Panc1 (cell line): ENCODE measurements around the gene MTF2. TPM values are rescaled to one million over a fixed set of nuclear protein-coding genes. Genes with fewer than 3 reads are reported as not detected.

ENCODE experiments used
- ATAC-seq: fragments of 200-7000 bp; cut with Tn5 transposase; 2 replicates; pipeline ENCODE4 v1.9.1; 2020; ENCODE audit warnings: mild to moderate bottlenecking, moderate library complexity
- BruUV-seq: library from RNA; stranded (reverse); fragments of 400-500 nt; replicated peaks from 2 replicates; lab custom pipeline; 2021; lab: Mats Ljungman, UMichigan
- CTCF ChIA-PET: fragments of 300-600 bp; sonication (Branson Sonifier 250); formaldehyde crosslinking; loops from one replicate; lab custom pipeline; 2022; ENCODE audit warnings: antibody characterized with exemption; lab: Charles Lee
- POLR2A ChIA-PET: fragments of 300-600 bp; sonication (Branson Sonifier 250); formaldehyde crosslinking; loops from one replicate; lab custom pipeline; 2022; ENCODE audit warnings: antibody characterized with exemption; lab: Charles Lee
- DNase-seq: peaks from one replicate; pipeline ENCODE4 v3.0.0-alpha.2; 2010; ENCODE audit warnings: low read depth, low spot score
- H3K27ac ChIP-seq: 2 replicates; pipeline ENCODE4 v1.5.1; 2011; ENCODE audit warnings: mild to moderate bottlenecking, low read length, inconsistent platforms
- H3K27me3 ChIP-seq: fragments of 200-500 bp; sonication (Bioruptor generic); 2 replicates; pipeline ENCODE4 v1.6.0; 2014; ENCODE audit warnings: low read length, inconsistent platforms; ENCODE audit not compliant: control insufficient read depth, insufficient read depth
- H3K36me3 ChIP-seq: fragments of 200-500 bp; sonication (Bioruptor generic); 2 replicates; pipeline ENCODE4 v1.5.1; 2014; ENCODE audit warnings: inconsistent platforms, mild to moderate bottlenecking, low read length, moderate library complexity; ENCODE audit not compliant: control insufficient read depth, insufficient read depth
- H3K4me1 ChIP-seq: 2 replicates; pipeline ENCODE4 v1.5.1; 2011; ENCODE audit warnings: inconsistent platforms, mild to moderate bottlenecking, low read length, moderate library complexity; ENCODE audit not compliant: control insufficient read depth, insufficient read depth
- H3K4me3 ChIP-seq, 2 experiments: 2 replicates each; pipeline ENCODE4 v1.5.1; 2011 to 2012; ENCODE audit warnings: low read depth in 2 of 2, low read length in 2 of 2, mild to moderate bottlenecking in 2 of 2, inconsistent platforms in 1 of 2, moderate library complexity in 1 of 2
- H3K9me3 ChIP-seq: fragments of 200-500 bp; sonication (Bioruptor generic); 2 replicates; pipeline ENCODE4 v1.5.1; 2014; ENCODE audit warnings: low read depth, mild to moderate bottlenecking, inconsistent platforms, low read length, moderate library complexity; ENCODE audit not compliant: control insufficient read depth, insufficient read depth
- CTCF ChIP-seq: fragments of 450-650 bp; IDR thresholded peaks from 2 replicates; pipeline ENCODE4 v1.5.1; 2017; ENCODE audit warnings: mild to moderate bottlenecking
- POLR2AphosphoS5 ChIP-seq: IDR thresholded peaks from 2 replicates; pipeline ENCODE4 v1.6.1; 2012; ENCODE audit warnings: mild to moderate bottlenecking, low read depth, low read length, moderate library complexity
- SIN3A ChIP-seq: IDR thresholded peaks from 2 replicates; pipeline ENCODE4 v1.6.1; 2012; ENCODE audit warnings: low read depth, mild to moderate bottlenecking, low read length, moderate library complexity, borderline replicate concordance; ENCODE audit not compliant: insufficient read depth
- TCF7L2 ChIP-seq: IDR thresholded peaks from 2 replicates; pipeline ENCODE4 v1.6.1; 2011; ENCODE audit warnings: mild to moderate bottlenecking, low read depth, low read length, inconsistent platforms
- in situ Hi-C: cut with HindIII; loops from 2 replicates; pipeline ENCODE4 v1.10.0; 2016; ENCODE audit warnings: low sequenced_read_pairs, low pct_unique_long_range_greater_than_20kb
- intact Hi-C: fragments of 100-400 bp; cut with micrococcal nuclease; formaldehyde crosslinking; loops from one replicate; pipeline ENCODE4 v1.10.0; 2022; ENCODE audit not compliant: unreplicated experiment
- total RNA-seq: library from RNA; stranded (reverse); gene quantifications from one replicate; pipeline ENCODE4 v1.2.1, GENCODE V29; 2021; ENCODE audit not compliant: unreplicated experiment
- TF ChIP-seq, protein P1 (sequence below), 2 experiments: IDR thresholded peaks; 2 replicates each; pipeline ENCODE4 v1.6.1; 2011 to 2012; ENCODE audit warnings: low read depth in 2 of 2, control low read depth in 1 of 2, low read length in 1 of 2, mild to moderate bottlenecking in 1 of 2, moderate library complexity in 1 of 2; ENCODE audit not compliant: insufficient read depth in 1 of 2

Gene MTF2
- total RNA-seq, 1 experiment from 2014 or later = 24.8 TPM

DNA sequence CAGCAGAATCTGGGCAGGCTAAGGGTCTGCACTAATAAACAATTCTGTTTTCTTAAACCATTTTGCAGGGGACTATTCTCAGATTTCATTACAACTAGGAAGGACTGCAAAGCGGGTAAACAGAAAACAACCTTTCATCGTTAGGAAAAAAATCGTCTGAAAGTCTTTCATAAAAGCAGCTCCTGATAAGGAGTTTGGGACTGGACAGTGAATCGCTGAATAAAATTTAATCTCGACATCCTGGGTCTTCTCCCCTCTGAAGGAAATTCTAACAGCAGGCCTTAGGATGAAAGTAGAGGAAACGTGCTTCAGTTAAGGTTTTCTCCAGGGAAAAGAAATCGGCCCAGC is 471 bp upstream of the MTF2 start:
- CTCF ChIA-PET = no interaction called here
- POLR2A ChIA-PET = interaction anchor here (0.6 kb wide), 1 partner anchor 275 kb away, joined by 3 read pairs; no protein-coding TSS in a partner anchor
- Histone ChIP-seq H3K9me3 (no peaks in the 10 kb centered on the region; the same call in 1 of the 2 replicates), H3K27ac (peak overlapping the region; percentile 95), H3K36me3 (peaks cover 7% of the 10 kb centered on the region), H3K4me3 (peak overlapping the region; percentile 81 to 99), H3K4me1 (peaks cover 4% of the 10 kb centered on the region), H3K27me3 (no peaks in the 10 kb centered on the region)
- BruUV-seq = TSS peak; percentile 85
- DNase-seq (no peak), ATAC-seq (no peak)
- intact Hi-C loops = no loop called here
- in situ Hi-C loops = no loop called here
- TF ChIP-seq, protein P1, sequence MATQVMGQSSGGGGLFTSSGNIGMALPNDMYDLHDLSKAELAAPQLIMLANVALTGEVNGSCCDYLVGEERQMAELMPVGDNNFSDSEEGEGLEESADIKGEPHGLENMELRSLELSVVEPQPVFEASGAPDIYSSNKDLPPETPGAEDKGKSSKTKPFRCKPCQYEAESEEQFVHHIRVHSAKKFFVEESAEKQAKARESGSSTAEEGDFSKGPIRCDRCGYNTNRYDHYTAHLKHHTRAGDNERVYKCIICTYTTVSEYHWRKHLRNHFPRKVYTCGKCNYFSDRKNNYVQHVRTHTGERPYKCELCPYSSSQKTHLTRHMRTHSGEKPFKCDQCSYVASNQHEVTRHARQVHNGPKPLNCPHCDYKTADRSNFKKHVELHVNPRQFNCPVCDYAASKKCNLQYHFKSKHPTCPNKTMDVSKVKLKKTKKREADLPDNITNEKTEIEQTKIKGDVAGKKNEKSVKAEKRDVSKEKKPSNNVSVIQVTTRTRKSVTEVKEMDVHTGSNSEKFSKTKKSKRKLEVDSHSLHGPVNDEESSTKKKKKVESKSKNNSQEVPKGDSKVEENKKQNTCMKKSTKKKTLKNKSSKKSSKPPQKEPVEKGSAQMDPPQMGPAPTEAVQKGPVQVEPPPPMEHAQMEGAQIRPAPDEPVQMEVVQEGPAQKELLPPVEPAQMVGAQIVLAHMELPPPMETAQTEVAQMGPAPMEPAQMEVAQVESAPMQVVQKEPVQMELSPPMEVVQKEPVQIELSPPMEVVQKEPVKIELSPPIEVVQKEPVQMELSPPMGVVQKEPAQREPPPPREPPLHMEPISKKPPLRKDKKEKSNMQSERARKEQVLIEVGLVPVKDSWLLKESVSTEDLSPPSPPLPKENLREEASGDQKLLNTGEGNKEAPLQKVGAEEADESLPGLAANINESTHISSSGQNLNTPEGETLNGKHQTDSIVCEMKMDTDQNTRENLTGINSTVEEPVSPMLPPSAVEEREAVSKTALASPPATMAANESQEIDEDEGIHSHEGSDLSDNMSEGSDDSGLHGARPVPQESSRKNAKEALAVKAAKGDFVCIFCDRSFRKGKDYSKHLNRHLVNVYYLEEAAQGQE (IDR thresholded peaks at IDR 0.05; ENCODE audit: insufficient read depth in 1 of 2, low read depth in 2 of 2, low read length in 1 of 2) = no peak
- TF ChIP-seq POLR2AphosphoS5 = no peak
- no peak for TF ChIP-seq TCF7L2
- TF ChIP-seq CTCF = no peak
- TF ChIP-seq SIN3A = no peak

- CTCF ChIA-PET = interaction anchor here (0.6 to 0.7 kb wide), 2 partner anchors 44 to 225 kb away, joined by 3 to 4 read pairs; no protein-coding TSS in a partner anchor
- BruUV-seq = no TSS peak
Measured at GRCh38 chr1:93079685-93080141, 630 bp downstream of the MTF2 start.

More at GRCh38 chr1:93079685-93080141, 630 bp downstream of the MTF2 start:
- intact Hi-C loops = no loop called here
- TF ChIP-seq TCF7L2 (no peak), CTCF (no peak), POLR2AphosphoS5 (no peak), SIN3A (no peak)
- TF ChIP-seq, protein P1 (IDR thresholded peaks at IDR 0.05; ENCODE audit: insufficient read depth in 1 of 2, low read depth in 2 of 2, low read length in 1 of 2) = no peak
- Histone ChIP-seq H3K4me3 (peak overlapping the region; percentile 81 to 99), H3K27ac (peak overlapping the region; percentile 97), H3K9me3 (no peaks in the 10 kb centered on the region; the same call in 1 of the 2 replicates), H3K36me3 (peaks cover 7% of the 10 kb centered on the region), H3K4me1 (peaks cover 4% of the 10 kb centered on the region), H3K27me3 (no peaks in the 10 kb centered on the region)
- ATAC-seq (peak; percentile 43; the same call in 1 of the 2 replicates), DNase-seq (no peak)
- POLR2A ChIA-PET = interaction anchor here (0.6 kb wide), 2 partner anchors 256 to 592 kb away, joined by 10 to 12 read pairs; no protein-coding TSS in a partner anchor
- in situ Hi-C loops = no loop called here
